Body of pancreas (tissue), 4 donors: ENCODE measurements around the gene NXPH2.

Source experiments
- CTCF ChIP-seq, 7 experiments: fragments of 450-650 bp in 4 of 7; fragments of 200-600 bp in 3 of 7; sonication (generic) in 3 of 7; IDR thresholded peaks; one replicate each; pipeline ENCODE4 v1.5.1; 2016 to 2019; ENCODE audit warnings: antibody characterized with exemption in 7 of 7
- POLR2A ChIP-seq, 3 donors: fragments of 450-650 bp; IDR thresholded peaks; one replicate each; pipeline ENCODE4 v1.6.1; 2016; ENCODE audit warnings: antibody characterized with exemption in 3 of 3, mild to moderate bottlenecking in 2 of 3

GRCh38 chr2:138823666-138824065 is 43.5 kb upstream of the NXPH2 start:
- TF ChIP-seq POLR2A (IDR thresholded peaks at IDR 0.05) (no peak), CTCF (IDR thresholded peaks at IDR 0.05) (no peak)
